Panc1 (cell line): ENCODE measurements around the gene LARGE2. TPM values are rescaled to one million over a fixed set of nuclear protein-coding genes. Genes with fewer than 3 reads are reported as not detected.
"Not testable (repeated sequence)": the region's sequence is repeated elsewhere in the genome, so short reads cannot be mapped to it uniquely, and the experiment has no call there.

ENCODE experiments used
- ATAC-seq: fragments of 200-7000 bp; cut with Tn5 transposase; 2 replicates; pipeline ENCODE4 v1.9.1; 2020; ENCODE audit warnings: mild to moderate bottlenecking, moderate library complexity
- BruUV-seq: library from RNA; stranded (reverse); fragments of 400-500 nt; replicated peaks from 2 replicates; lab custom pipeline; 2021; lab: Mats Ljungman, UMichigan
- CTCF ChIA-PET: fragments of 300-600 bp; sonication (Branson Sonifier 250); formaldehyde crosslinking; loops from one replicate; lab custom pipeline; 2022; ENCODE audit warnings: antibody characterized with exemption; lab: Charles Lee
- POLR2A ChIA-PET: fragments of 300-600 bp; sonication (Branson Sonifier 250); formaldehyde crosslinking; loops from one replicate; lab custom pipeline; 2022; ENCODE audit warnings: antibody characterized with exemption; lab: Charles Lee
- DNase-seq: peaks from one replicate; pipeline ENCODE4 v3.0.0-alpha.2; 2010; ENCODE audit warnings: low read depth, low spot score
- H3K27ac ChIP-seq: 2 replicates; pipeline ENCODE4 v1.5.1; 2011; ENCODE audit warnings: mild to moderate bottlenecking, low read length, inconsistent platforms
- H3K27me3 ChIP-seq: fragments of 200-500 bp; sonication (Bioruptor generic); 2 replicates; pipeline ENCODE4 v1.6.0; 2014; ENCODE audit warnings: low read length, inconsistent platforms; ENCODE audit not compliant: control insufficient read depth, insufficient read depth
- H3K36me3 ChIP-seq: fragments of 200-500 bp; sonication (Bioruptor generic); 2 replicates; pipeline ENCODE4 v1.5.1; 2014; ENCODE audit warnings: inconsistent platforms, mild to moderate bottlenecking, low read length, moderate library complexity; ENCODE audit not compliant: control insufficient read depth, insufficient read depth
- H3K4me1 ChIP-seq: 2 replicates; pipeline ENCODE4 v1.5.1; 2011; ENCODE audit warnings: inconsistent platforms, mild to moderate bottlenecking, low read length, moderate library complexity; ENCODE audit not compliant: control insufficient read depth, insufficient read depth
- H3K4me3 ChIP-seq, 2 experiments: 2 replicates each; pipeline ENCODE4 v1.5.1; 2011 to 2012; ENCODE audit warnings: low read depth in 2 of 2, low read length in 2 of 2, mild to moderate bottlenecking in 2 of 2, inconsistent platforms in 1 of 2, moderate library complexity in 1 of 2
- H3K9me3 ChIP-seq: fragments of 200-500 bp; sonication (Bioruptor generic); 2 replicates; pipeline ENCODE4 v1.5.1; 2014; ENCODE audit warnings: low read depth, mild to moderate bottlenecking, inconsistent platforms, low read length, moderate library complexity; ENCODE audit not compliant: control insufficient read depth, insufficient read depth
- POLR2AphosphoS5 ChIP-seq: IDR thresholded peaks from 2 replicates; pipeline ENCODE4 v1.6.1; 2012; ENCODE audit warnings: mild to moderate bottlenecking, low read depth, low read length, moderate library complexity
- SIN3A ChIP-seq: IDR thresholded peaks from 2 replicates; pipeline ENCODE4 v1.6.1; 2012; ENCODE audit warnings: low read depth, mild to moderate bottlenecking, low read length, moderate library complexity, borderline replicate concordance; ENCODE audit not compliant: insufficient read depth
- TCF7L2 ChIP-seq: IDR thresholded peaks from 2 replicates; pipeline ENCODE4 v1.6.1; 2011; ENCODE audit warnings: mild to moderate bottlenecking, low read depth, low read length, inconsistent platforms
- in situ Hi-C: cut with HindIII; loops from 2 replicates; pipeline ENCODE4 v1.10.0; 2016; ENCODE audit warnings: low sequenced_read_pairs, low pct_unique_long_range_greater_than_20kb
- intact Hi-C: fragments of 100-400 bp; cut with micrococcal nuclease; formaldehyde crosslinking; loops from one replicate; pipeline ENCODE4 v1.10.0; 2022; ENCODE audit not compliant: unreplicated experiment
- total RNA-seq: library from RNA; stranded (reverse); gene quantifications from one replicate; pipeline ENCODE4 v1.2.1, GENCODE V29; 2021; ENCODE audit not compliant: unreplicated experiment
- TF ChIP-seq, protein P1 (sequence below), 2 experiments: IDR thresholded peaks; 2 replicates each; pipeline ENCODE4 v1.6.1; 2011 to 2012; ENCODE audit warnings: low read depth in 2 of 2, control low read depth in 1 of 2, low read length in 1 of 2, mild to moderate bottlenecking in 1 of 2, moderate library complexity in 1 of 2; ENCODE audit not compliant: insufficient read depth in 1 of 2
- TF ChIP-seq, protein P2 (sequence below): fragments of 450-650 bp; IDR thresholded peaks from 2 replicates; pipeline ENCODE4 v1.5.1; 2017; ENCODE audit warnings: mild to moderate bottlenecking

Gene LARGE2
- total RNA-seq, 1 experiment from 2014 or later, result 1.4 TPM

DNA sequence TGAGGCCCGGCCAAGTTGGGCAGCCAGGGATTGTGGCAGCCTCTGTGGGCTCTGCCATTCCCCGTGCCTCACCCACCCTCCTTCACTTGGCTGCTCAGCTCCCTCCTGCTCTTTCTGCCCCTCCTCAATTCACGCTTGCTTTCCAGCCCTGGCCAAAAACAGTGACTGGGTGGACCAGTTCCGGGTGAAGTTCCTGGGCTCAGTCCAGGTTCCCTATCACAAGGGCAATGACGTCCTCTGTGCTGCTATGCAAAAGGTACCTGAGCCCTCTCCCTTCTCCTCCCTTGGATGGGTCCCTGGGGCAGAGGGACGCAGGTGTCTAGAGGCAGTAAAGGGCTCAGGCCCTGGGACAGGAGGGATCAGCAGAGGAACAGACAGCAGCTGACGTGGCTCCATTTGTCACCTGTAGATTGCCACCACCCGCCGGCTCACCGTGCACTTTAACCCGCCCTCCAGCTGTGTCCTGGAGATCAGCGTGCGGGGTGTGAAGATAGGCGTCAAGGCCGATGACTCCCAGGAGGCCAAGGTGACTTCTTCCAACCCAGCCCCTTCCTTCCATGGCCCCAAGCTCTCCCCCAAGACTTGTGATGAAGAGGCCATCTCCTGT is 18.0 kb upstream of the LARGE2 start:
- BruUV-seq, result no TSS peak
- intact Hi-C loops, result no loop called here
- in situ Hi-C loops, result no loop called here
- ATAC-seq, result no peak
- POLR2A ChIA-PET, result no interaction called here
- Histone ChIP-seq H3K9me3 (no peaks in the 10 kb centered on the region), H3K4me1 (no peaks in the 10 kb centered on the region), H3K4me3 (no peak overlapping the region), H3K27ac (no peak overlapping the region), H3K27me3 (no peaks in the 10 kb centered on the region), H3K36me3 (no peaks in the 10 kb centered on the region)
- no peak for DNase-seq
- CTCF ChIA-PET, result no interaction called here
- TF ChIP-seq, protein P1, sequence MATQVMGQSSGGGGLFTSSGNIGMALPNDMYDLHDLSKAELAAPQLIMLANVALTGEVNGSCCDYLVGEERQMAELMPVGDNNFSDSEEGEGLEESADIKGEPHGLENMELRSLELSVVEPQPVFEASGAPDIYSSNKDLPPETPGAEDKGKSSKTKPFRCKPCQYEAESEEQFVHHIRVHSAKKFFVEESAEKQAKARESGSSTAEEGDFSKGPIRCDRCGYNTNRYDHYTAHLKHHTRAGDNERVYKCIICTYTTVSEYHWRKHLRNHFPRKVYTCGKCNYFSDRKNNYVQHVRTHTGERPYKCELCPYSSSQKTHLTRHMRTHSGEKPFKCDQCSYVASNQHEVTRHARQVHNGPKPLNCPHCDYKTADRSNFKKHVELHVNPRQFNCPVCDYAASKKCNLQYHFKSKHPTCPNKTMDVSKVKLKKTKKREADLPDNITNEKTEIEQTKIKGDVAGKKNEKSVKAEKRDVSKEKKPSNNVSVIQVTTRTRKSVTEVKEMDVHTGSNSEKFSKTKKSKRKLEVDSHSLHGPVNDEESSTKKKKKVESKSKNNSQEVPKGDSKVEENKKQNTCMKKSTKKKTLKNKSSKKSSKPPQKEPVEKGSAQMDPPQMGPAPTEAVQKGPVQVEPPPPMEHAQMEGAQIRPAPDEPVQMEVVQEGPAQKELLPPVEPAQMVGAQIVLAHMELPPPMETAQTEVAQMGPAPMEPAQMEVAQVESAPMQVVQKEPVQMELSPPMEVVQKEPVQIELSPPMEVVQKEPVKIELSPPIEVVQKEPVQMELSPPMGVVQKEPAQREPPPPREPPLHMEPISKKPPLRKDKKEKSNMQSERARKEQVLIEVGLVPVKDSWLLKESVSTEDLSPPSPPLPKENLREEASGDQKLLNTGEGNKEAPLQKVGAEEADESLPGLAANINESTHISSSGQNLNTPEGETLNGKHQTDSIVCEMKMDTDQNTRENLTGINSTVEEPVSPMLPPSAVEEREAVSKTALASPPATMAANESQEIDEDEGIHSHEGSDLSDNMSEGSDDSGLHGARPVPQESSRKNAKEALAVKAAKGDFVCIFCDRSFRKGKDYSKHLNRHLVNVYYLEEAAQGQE (IDR thresholded peaks at IDR 0.05; ENCODE audit: insufficient read depth in 1 of 2, low read depth in 2 of 2, low read length in 1 of 2), result no peak
- TF ChIP-seq POLR2AphosphoS5 (no peak), TCF7L2 (no peak), SIN3A (no peak)
- TF ChIP-seq, protein P2, sequence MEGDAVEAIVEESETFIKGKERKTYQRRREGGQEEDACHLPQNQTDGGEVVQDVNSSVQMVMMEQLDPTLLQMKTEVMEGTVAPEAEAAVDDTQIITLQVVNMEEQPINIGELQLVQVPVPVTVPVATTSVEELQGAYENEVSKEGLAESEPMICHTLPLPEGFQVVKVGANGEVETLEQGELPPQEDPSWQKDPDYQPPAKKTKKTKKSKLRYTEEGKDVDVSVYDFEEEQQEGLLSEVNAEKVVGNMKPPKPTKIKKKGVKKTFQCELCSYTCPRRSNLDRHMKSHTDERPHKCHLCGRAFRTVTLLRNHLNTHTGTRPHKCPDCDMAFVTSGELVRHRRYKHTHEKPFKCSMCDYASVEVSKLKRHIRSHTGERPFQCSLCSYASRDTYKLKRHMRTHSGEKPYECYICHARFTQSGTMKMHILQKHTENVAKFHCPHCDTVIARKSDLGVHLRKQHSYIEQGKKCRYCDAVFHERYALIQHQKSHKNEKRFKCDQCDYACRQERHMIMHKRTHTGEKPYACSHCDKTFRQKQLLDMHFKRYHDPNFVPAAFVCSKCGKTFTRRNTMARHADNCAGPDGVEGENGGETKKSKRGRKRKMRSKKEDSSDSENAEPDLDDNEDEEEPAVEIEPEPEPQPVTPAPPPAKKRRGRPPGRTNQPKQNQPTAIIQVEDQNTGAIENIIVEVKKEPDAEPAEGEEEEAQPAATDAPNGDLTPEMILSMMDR, result no peak

DNA sequence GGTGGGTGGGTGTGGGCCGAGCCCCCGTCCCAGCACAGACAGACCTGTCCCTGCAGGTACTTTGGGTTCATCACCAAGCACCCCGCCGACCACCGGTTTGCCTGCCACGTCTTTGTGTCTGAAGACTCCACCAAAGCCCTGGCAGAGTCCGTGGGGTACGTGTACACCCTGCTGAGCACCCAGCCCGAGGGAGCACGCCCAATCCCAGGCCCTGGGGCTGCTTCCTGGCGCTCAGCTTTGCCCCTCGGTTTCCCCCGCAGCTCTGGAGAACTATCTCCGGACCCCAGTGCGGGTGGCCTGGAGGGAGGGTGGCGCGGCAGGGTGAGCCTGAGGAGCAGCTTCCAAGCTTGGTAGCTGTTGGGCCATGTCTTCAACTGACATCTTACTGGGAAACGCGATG is 17.4 kb upstream of the LARGE2 start:
- no peaks in the 10 kb centered on the region for H3K27me3 ChIP-seq
- ChIA-PET CTCF (no interaction called here), POLR2A (no interaction called here)
- TF ChIP-seq POLR2AphosphoS5 (no peak), SIN3A (no peak), TCF7L2 (no peak)
- TF ChIP-seq, protein P1 (IDR thresholded peaks at IDR 0.05; ENCODE audit: insufficient read depth in 1 of 2, low read depth in 2 of 2, low read length in 1 of 2), result no peak
- TF ChIP-seq, protein P2, result no peak
- BruUV-seq, result no TSS peak
- DNase-seq (no peak), ATAC-seq (no peak)
- intact Hi-C loops (no loop called here), in situ Hi-C loops (no loop called here)
- H3K27ac ChIP-seq, result no peak overlapping the region
- no peaks in the 10 kb centered on the region for H3K9me3 ChIP-seq
- no peaks in the 10 kb centered on the region for H3K4me1 ChIP-seq
- H3K4me3 ChIP-seq, result no peak overlapping the region
- no peaks in the 10 kb centered on the region for H3K36me3 ChIP-seq

DNA sequence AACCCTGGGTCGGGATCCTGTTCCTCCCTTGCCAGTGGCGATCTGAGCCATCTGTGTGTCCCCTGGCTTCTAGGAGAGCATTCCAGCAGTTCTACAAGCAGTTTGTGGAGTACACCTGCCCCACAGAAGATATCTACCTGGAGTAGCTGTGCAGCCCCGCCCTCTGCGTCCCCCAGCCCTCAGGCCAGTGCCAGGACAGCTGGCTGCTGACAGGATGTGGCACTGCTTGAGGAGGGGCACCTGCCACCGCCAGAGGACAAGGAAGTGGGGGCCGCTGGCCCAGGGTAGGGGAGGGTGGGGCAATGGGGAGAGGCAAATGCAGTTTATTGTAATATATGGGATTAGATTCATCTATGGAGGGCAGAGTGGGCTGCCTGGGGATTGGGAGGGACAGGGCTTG is 16.9 kb upstream of the LARGE2 start:
- POLR2A ChIA-PET, in situ Hi-C loops, BruUV-seq: not testable (repeated sequence)

More for the DNA sequence above, 16.9 kb upstream of the LARGE2 start:
- CTCF ChIA-PET, H3K4me3 ChIP-seq, H3K27me3 ChIP-seq, ATAC-seq, DNase-seq, H3K36me3 ChIP-seq, H3K27ac ChIP-seq, H3K9me3 ChIP-seq, intact Hi-C loops, H3K4me1 ChIP-seq: not testable (repeated sequence)
